Lower leg skin (tissue), 4 donors: ENCODE measurements around the gene ALG5. TPM values are rescaled to one million over a fixed set of nuclear protein-coding genes. Genes with fewer than 3 reads are reported as not detected.

Experiments used
- DNase-seq, 2 donors: peaks; one replicate each; pipeline ENCODE4 v3.0.0-alpha.2; 2019; ENCODE audit warnings: low spot score in 2 of 2
- H3K4me3 ChIP-seq: fragments of 200-600 bp; sonication (generic); 2 replicates; pipeline ENCODE4 v1.5.1; 2017; ENCODE audit warnings: mild to moderate bottlenecking, low read depth; ENCODE audit not compliant: poor library complexity, severe bottlenecking
- CTCF ChIP-seq, 3 donors: fragments of 450-650 bp; IDR thresholded peaks; one replicate each; pipeline ENCODE4 v1.5.1; 2016; ENCODE audit warnings: antibody characterized with exemption in 3 of 3, mild to moderate bottlenecking in 3 of 3, moderate library complexity in 2 of 3
- POLR2A ChIP-seq, 2 donors: fragments of 450-650 bp; IDR thresholded peaks; one replicate each; pipeline ENCODE4 v1.6.1; 2016 to 2017; ENCODE audit warnings: antibody characterized with exemption in 2 of 2, mild to moderate bottlenecking in 1 of 2, moderate library complexity in 1 of 2
- WGBS, 2 donors: methylation state at CpG; one replicate each; pipeline ENCODE4 v1.1.5; 2018; 5-methylcytosine and 5-hydroxymethylcytosine counted together
- intact Hi-C: fragments of 100-400 bp; cut with DNase I; formaldehyde crosslinking; loops from one replicate; pipeline ENCODE4 v1.15.0; 2023; ENCODE audit warnings: low total_unique reads
- total RNA-seq, 4 donors: library from RNA; depleted of rRNA; stranded (reverse); fragments of >200 nt; gene quantifications; one replicate each; pipeline ENCODE4 v1.1.0, GENCODE V29; 2016

ALG5 gene
- total RNA-seq, 4 donors from 2014 or later = 11.8 to 28.1 (median 20.4) TPM

GRCh38 chr13:36979361-36980050 lies 19.6 kb downstream of the ALG5 start:
- H3K4me3 ChIP-seq = no peak overlapping the region
- intact Hi-C loops = no loop called here
- 85 to 88% methylated on average over 7 of the region's 7 CpGs for WGBS, 2 donors
- TF ChIP-seq POLR2A (IDR thresholded peaks at IDR 0.05) = no peak
- TF ChIP-seq CTCF (IDR thresholded peaks at IDR 0.05) = no peak
- no peak for DNase-seq

DNA sequence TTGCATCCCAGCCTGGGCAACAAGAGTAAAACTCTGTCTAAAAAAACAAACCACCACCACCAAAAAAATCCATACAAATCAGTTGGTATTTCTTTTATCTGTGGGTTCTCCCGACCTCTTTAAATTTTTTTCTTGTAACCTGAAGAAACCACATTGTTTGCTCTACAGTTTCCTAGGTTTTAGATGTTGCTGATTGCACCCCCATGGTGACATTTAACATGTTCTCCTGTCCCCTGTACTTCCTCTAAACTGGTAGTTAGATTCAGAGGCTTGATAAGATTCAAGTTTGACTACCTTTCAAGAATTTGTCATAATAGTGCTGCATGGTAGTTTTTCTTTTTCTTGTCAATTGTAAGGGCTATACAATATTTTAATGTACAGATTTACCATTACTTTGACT lies 24.0 kb downstream of the ALG5 start:
- TF ChIP-seq CTCF (IDR thresholded peaks at IDR 0.05) = no peak
- TF ChIP-seq POLR2A (IDR thresholded peaks at IDR 0.05) = no peak
- intact Hi-C loops = no loop called here
- DNase-seq = no peak
- no peak overlapping the region for H3K4me3 ChIP-seq
- whole genome bisulfite sequencing, 2 donors = 92 to 100% methylated on average over 1 of the region's 1 CpG

GRCh38 chr13:36973621-36974295 lies 25.4 kb downstream of the ALG5 start:
- H3K4me3 ChIP-seq = no peak overlapping the region
- intact Hi-C loops = loop anchor here (5.0 kb wide), 1 partner anchor 641 kb away; no protein-coding TSS in a partner anchor
- no peak for DNase-seq
- no peak for TF ChIP-seq POLR2A (IDR thresholded peaks at IDR 0.05)
- no peak for TF ChIP-seq CTCF (IDR thresholded peaks at IDR 0.05)
- WGBS, 2 donors = 93 to 97% methylated on average over 5 of the region's 5 CpGs

DNA sequence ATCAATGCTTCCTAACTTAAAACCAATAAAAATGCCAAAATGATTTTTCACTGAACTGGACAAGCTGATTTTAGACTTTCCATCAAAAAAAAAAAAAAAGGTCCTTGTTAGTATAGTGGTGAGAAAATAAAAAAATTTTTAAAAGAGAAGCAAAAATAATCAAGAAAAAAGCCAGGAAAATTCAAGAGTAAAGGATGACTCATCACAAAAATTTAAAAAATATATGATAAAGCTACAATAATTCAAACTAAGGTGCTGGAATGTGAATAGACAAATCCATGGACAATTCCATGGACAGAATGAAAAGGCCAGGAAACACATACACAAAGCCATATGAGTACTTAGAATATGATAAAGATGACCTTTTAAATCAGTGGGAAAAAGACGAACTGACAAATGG lies 26.1 kb downstream of the ALG5 start:
- no peak for TF ChIP-seq POLR2A (IDR thresholded peaks at IDR 0.05)
- no peak for TF ChIP-seq CTCF (IDR thresholded peaks at IDR 0.05)
- WGBS, 2 donors = 97 to 100% methylated on average over 1 of the region's 1 CpG
- intact Hi-C loops = loop anchor here (5.0 kb wide), 1 partner anchor 641 kb away; no protein-coding TSS in a partner anchor
- H3K4me3 ChIP-seq = no peak overlapping the region
- DNase-seq = no peak

DNA sequence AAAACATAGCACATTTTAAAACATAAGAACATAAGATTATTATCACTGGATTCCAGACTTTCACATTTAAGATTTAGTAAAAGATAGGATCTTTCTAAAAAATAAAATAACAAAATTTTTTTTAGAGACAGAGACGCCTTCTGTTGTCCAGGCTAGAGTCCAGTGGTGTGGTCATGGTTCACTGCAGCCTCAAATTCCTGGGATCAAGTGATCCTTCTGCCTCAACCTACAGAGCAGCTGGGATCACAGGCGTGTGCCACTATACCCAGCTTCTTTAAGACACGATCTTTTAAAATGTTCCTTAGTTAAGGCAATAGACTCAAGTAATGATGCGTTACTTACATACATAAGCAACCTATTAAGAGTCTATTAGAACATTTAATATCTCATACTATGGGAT lies 32.7 kb downstream of the ALG5 start:
- intact Hi-C loops = no loop called here
- no peak for DNase-seq
- 97 to 99% methylated on average over 4 of the region's 4 CpGs for WGBS, 2 donors
- TF ChIP-seq POLR2A (IDR thresholded peaks at IDR 0.05) (no peak), CTCF (IDR thresholded peaks at IDR 0.05) (no peak)
- no peak overlapping the region for H3K4me3 ChIP-seq
